Keratinocyte (primary cell): ENCODE measurements around the gene SURF2. TPM values are rescaled to one million over a fixed set of nuclear protein-coding genes. Genes with fewer than 3 reads are reported as not detected.

Experiments used
- DNase-seq: peaks from one replicate; pipeline ENCODE4 v3.0.0-alpha.2; 2011; ENCODE audit warnings: low read depth, missing footprints, low spot score
- FAIRE-seq: peaks from 2 replicates; lab custom pipeline; 2011; peaks lifted over from hg19 to GRCh38; lab: Jason Lieb, UNC
- H2AFZ ChIP-seq: 2 replicates; pipeline ENCODE4 v1.6.0; 2012; ENCODE audit warnings: low read length, control low read depth, inconsistent platforms; ENCODE audit not compliant: control insufficient read depth
- H3K27ac ChIP-seq: 2 replicates; pipeline ENCODE4 v1.5.1; 2011; ENCODE audit warnings: low read length; ENCODE audit not compliant: control insufficient read depth, insufficient read depth
- H3K27me3 ChIP-seq: 3 replicates; pipeline ENCODE4 v1.6.0; 2011; ENCODE audit warnings: low read length; ENCODE audit not compliant: control insufficient read depth, insufficient read depth; ENCODE audit errors: extremely low read depth
- H3K36me3 ChIP-seq, 2 experiments: 2 replicates in 1 of 2; 3 replicates in 1 of 2; pipeline ENCODE4 v1.5.1; 2011; ENCODE audit warnings: low read length in 2 of 2, mild to moderate bottlenecking in 1 of 2; ENCODE audit not compliant: control insufficient read depth in 2 of 2, insufficient read depth in 2 of 2; ENCODE audit errors: extremely low read depth in 1 of 2
- H3K4me1 ChIP-seq: 3 replicates; pipeline ENCODE4 v1.5.1; 2011; ENCODE audit warnings: low read length; ENCODE audit not compliant: control insufficient read depth, insufficient read depth; ENCODE audit errors: extremely low read depth
- H3K4me2 ChIP-seq: 3 replicates; pipeline ENCODE4 v1.6.0; 2011; ENCODE audit warnings: low read depth, low read length; ENCODE audit not compliant: control insufficient read depth, insufficient read depth; ENCODE audit errors: extremely low read depth
- H3K4me3 ChIP-seq, 3 experiments: fragments of 200-600 bp in 1 of 3; sonication (generic) in 1 of 3; 2 replicates in 2 of 3; 3 replicates in 1 of 3; pipeline ENCODE4 v1.5.1; 2011 to 2016; ENCODE audit warnings: low read length in 3 of 3, mild to moderate bottlenecking in 3 of 3, control low read depth in 2 of 3, inconsistent platforms in 1 of 3, low read depth in 1 of 3, mixed read lengths in 1 of 3, mixed run types in 1 of 3, moderate library complexity in 1 of 3; ENCODE audit not compliant: control insufficient read depth in 2 of 3, insufficient read depth in 2 of 3; ENCODE audit errors: extremely low read depth in 1 of 3
- H3K79me2 ChIP-seq: 2 replicates; pipeline ENCODE4 v1.6.0; 2012; ENCODE audit warnings: low read length; ENCODE audit not compliant: control insufficient read depth, insufficient read depth
- H3K9ac ChIP-seq: 3 replicates; pipeline ENCODE4 v1.6.0; 2011; ENCODE audit warnings: low read length; ENCODE audit not compliant: control insufficient read depth, insufficient read depth; ENCODE audit errors: extremely low read depth
- H3K9me1 ChIP-seq: 3 replicates; pipeline ENCODE4 v1.6.0; 2011; ENCODE audit warnings: low read length; ENCODE audit not compliant: control insufficient read depth, insufficient read depth; ENCODE audit errors: extremely low read depth
- H3K9me3 ChIP-seq: 2 replicates; pipeline ENCODE4 v1.5.1; 2012; ENCODE audit warnings: low read depth, low read length; ENCODE audit not compliant: control insufficient read depth
- H4K20me1 ChIP-seq: 3 replicates; pipeline ENCODE4 v1.6.0; 2011; ENCODE audit warnings: low read length; ENCODE audit not compliant: control insufficient read depth, insufficient read depth; ENCODE audit errors: extremely low read depth
- EZH2 ChIP-seq: IDR thresholded peaks from one replicate; pipeline ENCODE4 v1.6.1; 2012; ENCODE audit warnings: inconsistent platforms, mild to moderate bottlenecking, low read length, moderate library complexity
- dilution Hi-C: fragments of 300-500 bp; cut with MboI; formaldehyde crosslinking; loops from one replicate; pipeline ENCODE4 v1.7.0; 2020; ENCODE audit warnings: low sequenced_read_pairs; ENCODE audit not compliant: extremely low pct_ligation_motif_present
- polyA plus RNA-seq, 5 experiments: library from polyadenylated mRNA; depleted of rRNA in 3 of 5; stranded (reverse) in 3 of 5; stranded (forward) in 1 of 5; unstranded in 1 of 5; fragments of >200 nt; gene quantifications; 1 replicate in 1 of 5; 2 replicates in 3 of 5; 3 replicates in 1 of 5; pipeline versions ENCODE4 v1.2.1 to v1.2.3, GENCODE V29; 2011 to 2012; ENCODE audit warnings: missing spikeins in 2 of 5, low read depth in 1 of 5, low replicate concordance in 1 of 5
- TF ChIP-seq, protein P1 (sequence below), 3 experiments: IDR thresholded peaks in 1 of 3; conservative IDR thresholded peaks in 1 of 3; optimal IDR thresholded peaks in 1 of 3; 2 replicates in 2 of 3; 3 replicates in 1 of 3; pipeline versions ENCODE3 to v1.5.1; 2011; ENCODE audit warnings: low read length in 3 of 3, mild to moderate bottlenecking in 3 of 3, moderate library complexity in 2 of 3, control low read depth in 1 of 3, inconsistent platforms in 1 of 3; ENCODE audit not compliant: insufficient read depth in 2 of 3; ENCODE audit errors: extremely low read depth in 1 of 3

SURF2 gene
- polyA plus RNA-seq, 1 donor (not counting 4 experiments of a cell fraction or from before 2014, with no cell fraction given) = 28.2 TPM

DNA sequence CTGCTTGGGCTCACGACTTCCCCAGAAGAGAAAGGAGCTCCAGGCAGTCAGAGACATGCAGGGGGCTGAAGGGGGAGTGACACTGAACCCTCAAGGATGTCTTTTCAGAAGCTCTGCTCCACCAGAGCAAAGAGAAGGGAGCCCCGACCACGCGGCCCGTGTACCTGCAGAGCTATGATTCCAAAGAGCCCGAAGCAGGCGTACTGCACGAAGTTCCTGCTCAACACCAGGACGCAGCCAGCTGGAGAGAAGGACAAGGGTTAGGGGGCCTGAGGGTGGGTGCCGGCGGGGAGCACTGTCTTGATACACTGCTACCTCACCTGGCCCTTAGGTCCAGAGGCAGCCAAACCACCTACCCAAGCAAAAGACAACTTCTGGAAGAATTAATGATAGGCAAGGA is 10.1 kb downstream of the SURF2 start:
- H3K27ac ChIP-seq = no peak overlapping the region
- TF ChIP-seq, protein P1, sequence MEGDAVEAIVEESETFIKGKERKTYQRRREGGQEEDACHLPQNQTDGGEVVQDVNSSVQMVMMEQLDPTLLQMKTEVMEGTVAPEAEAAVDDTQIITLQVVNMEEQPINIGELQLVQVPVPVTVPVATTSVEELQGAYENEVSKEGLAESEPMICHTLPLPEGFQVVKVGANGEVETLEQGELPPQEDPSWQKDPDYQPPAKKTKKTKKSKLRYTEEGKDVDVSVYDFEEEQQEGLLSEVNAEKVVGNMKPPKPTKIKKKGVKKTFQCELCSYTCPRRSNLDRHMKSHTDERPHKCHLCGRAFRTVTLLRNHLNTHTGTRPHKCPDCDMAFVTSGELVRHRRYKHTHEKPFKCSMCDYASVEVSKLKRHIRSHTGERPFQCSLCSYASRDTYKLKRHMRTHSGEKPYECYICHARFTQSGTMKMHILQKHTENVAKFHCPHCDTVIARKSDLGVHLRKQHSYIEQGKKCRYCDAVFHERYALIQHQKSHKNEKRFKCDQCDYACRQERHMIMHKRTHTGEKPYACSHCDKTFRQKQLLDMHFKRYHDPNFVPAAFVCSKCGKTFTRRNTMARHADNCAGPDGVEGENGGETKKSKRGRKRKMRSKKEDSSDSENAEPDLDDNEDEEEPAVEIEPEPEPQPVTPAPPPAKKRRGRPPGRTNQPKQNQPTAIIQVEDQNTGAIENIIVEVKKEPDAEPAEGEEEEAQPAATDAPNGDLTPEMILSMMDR (optimal IDR thresholded peaks at IDR 0.05 in 1 of 3, IDR thresholded peaks at IDR 0.05 in 1 of 3, conservative IDR thresholded peaks at IDR 0.05 in 1 of 3; ENCODE audit: extremely low read depth in 1 of 3, insufficient read depth in 2 of 3, low read length in 3 of 3) = no peak
- no peak for TF ChIP-seq EZH2
- H3K9me3 ChIP-seq = no peaks in the 10 kb centered on the region
- dilution Hi-C loops = no loop called here
- H3K27me3 ChIP-seq = no peaks in the 10 kb centered on the region
- no peak overlapping the region for H3K4me2 ChIP-seq
- peaks cover 60% of the 10 kb centered on the region for H3K79me2 ChIP-seq
- peaks cover 50% of the 10 kb centered on the region for H4K20me1 ChIP-seq
- FAIRE-seq = no peak
- H3K4me1 ChIP-seq = peaks cover 74% of the 10 kb centered on the region
- H3K9me1 ChIP-seq = no peaks in the 10 kb centered on the region
- no peak overlapping the region for H3K4me3 ChIP-seq
- H3K9ac ChIP-seq = no peak overlapping the region
- peaks cover 45 to 60% of the 10 kb centered on the region in 2 experiments for H3K36me3 ChIP-seq
- H2AFZ ChIP-seq = no peak overlapping the region
- DNase-seq = no peak

DNA sequence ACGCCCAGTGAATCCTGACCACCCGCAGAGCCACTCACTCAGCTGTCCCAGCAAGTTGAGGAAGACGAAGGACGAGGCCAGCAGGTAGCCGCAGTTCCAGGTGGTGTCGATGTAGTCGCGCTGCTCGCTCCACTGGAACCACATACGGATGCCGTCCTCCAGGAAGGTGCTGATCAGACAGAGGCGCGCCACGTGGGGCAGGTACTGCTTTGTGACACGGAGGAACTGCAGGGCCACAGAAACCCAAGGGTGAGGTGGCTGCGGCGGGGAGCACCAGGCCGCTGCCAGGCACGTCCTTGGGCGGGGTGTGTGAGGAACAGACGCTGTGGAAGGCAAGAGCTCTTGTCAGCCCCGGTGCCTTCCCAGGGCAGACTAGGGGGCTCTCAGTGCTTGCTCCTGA is 10.9 kb downstream of the SURF2 start:
- Histone ChIP-seq H3K4me1 (peaks cover 75% of the 10 kb centered on the region), H3K9me3 (no peaks in the 10 kb centered on the region), H2AFZ (no peak overlapping the region), H3K27me3 (no peaks in the 10 kb centered on the region), H3K4me3 (no peak overlapping the region), H3K9ac (no peak overlapping the region), H3K36me3 (peaks cover 41 to 58% of the 10 kb centered on the region in 2 experiments), H3K9me1 (peaks cover 6% of the 10 kb centered on the region), H3K27ac (no peak overlapping the region), H4K20me1 (peaks cover 57% of the 10 kb centered on the region), H3K79me2 (peaks cover 68% of the 10 kb centered on the region), H3K4me2 (no peak overlapping the region)
- FAIRE-seq (no peak), DNase-seq (no peak)
- TF ChIP-seq, protein P1 (optimal IDR thresholded peaks at IDR 0.05 in 1 of 3, IDR thresholded peaks at IDR 0.05 in 1 of 3, conservative IDR thresholded peaks at IDR 0.05 in 1 of 3; ENCODE audit: extremely low read depth in 1 of 3, insufficient read depth in 2 of 3, low read length in 3 of 3) = no peak
- TF ChIP-seq EZH2 = no peak
- dilution Hi-C loops = no loop called here
